GM18519 (cell line): Measurements from ENCODE around the gene GOT1.

Experiments
- ATAC-seq: cut with Tn5 transposase; IDR thresholded peaks from one replicate; pipeline ENCODE4 v1.9.1; 2021; ENCODE audit warnings: mild to moderate bottlenecking, moderate library complexity; ENCODE audit not compliant: unreplicated experiment, low FRiP score

GOT1 gene

DNA sequence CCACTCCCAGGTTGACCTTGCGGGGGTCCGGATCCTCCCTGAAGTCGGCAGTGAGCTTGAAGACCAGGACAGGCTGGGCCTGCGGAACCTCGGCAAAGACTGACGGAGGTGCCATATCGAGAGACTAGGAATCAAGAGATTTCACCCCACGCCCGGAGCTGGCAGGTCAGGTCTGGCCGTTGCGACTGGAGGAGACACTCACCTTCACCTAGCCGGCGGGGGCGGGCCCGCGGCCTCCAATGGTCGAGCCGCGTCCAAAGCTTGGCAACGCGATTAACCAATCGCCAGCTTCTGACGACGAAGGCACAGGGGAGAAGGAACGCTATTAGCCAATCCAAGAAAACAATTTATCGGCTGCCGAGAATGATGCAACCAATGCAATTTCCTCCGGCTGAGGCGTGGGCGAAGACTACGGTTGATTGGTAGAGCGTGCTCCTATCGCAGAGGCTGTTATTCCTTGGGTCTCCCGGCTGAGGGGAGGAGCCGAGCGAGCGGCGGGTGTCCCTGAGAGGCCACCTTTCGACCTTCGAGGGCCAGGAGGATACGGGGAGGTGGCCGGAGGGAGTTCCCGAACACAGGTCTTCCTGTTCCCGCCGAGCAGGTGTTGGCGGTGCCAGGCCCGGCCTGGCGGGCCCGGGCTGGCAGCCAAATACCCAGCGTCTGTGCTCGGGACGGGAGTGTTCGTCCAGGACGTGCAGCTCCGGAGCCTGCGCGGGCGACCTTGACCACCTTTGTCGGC, at the start of gene GOT1:
GOT1 (minus strand) TSS at position 174 of the 739 bp plus-strand sequence; CDS start at position 115, 59 bp downstream.
- peak; percentile 97 for ATAC-seq

- ATAC-seq, result no peak
Observed at GRCh38 chr10:99470327-99470726, 39.9 kb upstream of the GOT1 start.

GRCh38 chr10:99467236-99467999, 37.0 kb upstream of the GOT1 start:
- no peak for ATAC-seq

- no peak for ATAC-seq
Observed at GRCh38 chr10:99466632-99467223, 36.3 kb upstream of the GOT1 start.

GRCh38 chr10:99461230-99461629, 30.8 kb upstream of the GOT1 start:
- no peak for ATAC-seq

GRCh38 chr10:99460070-99460469, 29.6 kb upstream of the GOT1 start:
- ATAC-seq, result no peak

- ATAC-seq, result no peak
Observed at GRCh38 chr10:99459217-99459616, 28.8 kb upstream of the GOT1 start.

DNA sequence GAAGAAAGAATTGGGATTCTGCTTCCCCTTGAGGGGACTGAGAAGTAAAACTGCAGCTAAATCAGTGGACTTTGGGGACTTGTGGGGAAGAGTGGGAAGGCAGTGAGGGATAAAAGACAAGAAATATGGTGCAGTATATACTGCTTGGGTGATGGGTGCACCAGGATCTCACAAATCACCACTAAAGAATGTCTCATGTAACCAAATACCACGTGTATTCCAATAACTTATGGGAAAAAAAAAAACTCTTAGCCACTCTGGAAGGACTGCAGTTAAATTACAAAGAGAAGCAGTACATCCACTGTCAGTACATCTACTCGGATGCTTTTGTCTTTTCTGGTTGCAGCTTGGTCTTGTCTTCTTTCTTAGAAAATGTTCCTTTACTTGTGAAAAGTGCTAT, 27.4 kb upstream of the GOT1 start:
- ATAC-seq, result no peak

GRCh38 chr10:99456931-99457288, 26.5 kb upstream of the GOT1 start:
- ATAC-seq, result no peak

DNA sequence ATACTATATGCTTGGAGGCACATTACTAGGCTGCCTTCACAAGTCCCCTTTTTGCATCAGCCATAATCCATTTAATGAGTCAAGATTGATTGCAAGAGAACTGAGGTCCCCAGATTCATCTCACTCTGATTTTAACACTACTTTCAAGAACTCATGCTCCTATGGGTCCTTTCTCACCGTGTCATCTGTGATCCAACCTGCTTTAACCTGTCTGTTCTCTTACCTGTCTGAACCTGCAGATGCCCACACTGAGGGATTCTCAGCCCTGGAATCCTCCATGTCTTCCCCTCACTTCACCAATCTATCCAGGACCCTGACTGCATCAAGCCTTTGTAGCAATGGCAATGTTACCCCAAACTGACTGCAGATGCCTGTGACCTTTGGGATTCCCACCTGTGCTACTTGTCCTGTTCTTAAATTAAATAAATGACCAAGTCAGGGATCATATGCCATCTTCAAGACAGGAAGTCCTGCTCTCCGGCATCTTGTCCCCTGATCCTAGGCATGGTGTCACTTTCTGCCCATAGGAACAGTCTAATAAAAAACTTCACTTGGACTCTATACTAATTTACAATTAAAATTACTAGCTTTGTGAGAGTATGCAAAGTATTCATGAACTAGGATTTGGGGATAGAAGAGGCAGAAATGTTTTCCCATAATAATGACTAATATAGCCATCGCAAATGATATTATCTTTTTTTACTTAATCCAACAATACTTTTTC, 25.9 kb upstream of the GOT1 start:
- ATAC-seq, result no peak

DNA sequence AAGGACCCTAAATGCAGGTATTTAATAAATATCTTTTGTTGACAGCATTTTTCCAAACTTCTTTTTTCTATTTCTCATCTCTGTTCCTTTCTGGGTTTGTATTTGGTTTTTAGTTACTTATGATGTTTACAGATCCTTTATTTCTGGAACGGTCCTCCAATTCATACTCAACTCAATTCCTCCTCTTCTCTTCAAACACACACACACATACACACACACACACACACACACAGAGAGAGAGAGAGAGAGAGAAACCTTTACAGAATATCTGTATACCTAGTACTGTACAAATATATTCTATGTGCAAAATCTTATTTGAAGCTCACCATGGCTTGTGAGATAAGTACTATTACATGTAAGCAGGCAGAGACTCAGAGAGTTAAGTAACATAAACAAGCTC, 21.6 kb upstream of the GOT1 start:
- ATAC-seq, result no peak

DNA sequence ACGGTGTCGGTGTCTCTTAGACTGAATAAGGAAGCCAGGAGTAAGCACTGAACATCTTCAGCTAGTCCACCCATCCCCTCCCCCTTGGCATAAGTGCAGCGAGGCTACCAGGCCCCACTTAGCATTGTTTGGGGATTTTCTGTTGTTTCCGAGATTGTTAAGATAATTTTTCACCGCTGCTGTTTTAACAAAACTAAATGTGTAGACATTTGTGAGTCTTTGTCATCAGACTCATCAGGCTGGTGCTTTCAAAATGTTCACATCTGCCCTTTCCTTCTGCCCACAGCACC, 21.0 kb upstream of the GOT1 start:
- no peak for ATAC-seq

DNA sequence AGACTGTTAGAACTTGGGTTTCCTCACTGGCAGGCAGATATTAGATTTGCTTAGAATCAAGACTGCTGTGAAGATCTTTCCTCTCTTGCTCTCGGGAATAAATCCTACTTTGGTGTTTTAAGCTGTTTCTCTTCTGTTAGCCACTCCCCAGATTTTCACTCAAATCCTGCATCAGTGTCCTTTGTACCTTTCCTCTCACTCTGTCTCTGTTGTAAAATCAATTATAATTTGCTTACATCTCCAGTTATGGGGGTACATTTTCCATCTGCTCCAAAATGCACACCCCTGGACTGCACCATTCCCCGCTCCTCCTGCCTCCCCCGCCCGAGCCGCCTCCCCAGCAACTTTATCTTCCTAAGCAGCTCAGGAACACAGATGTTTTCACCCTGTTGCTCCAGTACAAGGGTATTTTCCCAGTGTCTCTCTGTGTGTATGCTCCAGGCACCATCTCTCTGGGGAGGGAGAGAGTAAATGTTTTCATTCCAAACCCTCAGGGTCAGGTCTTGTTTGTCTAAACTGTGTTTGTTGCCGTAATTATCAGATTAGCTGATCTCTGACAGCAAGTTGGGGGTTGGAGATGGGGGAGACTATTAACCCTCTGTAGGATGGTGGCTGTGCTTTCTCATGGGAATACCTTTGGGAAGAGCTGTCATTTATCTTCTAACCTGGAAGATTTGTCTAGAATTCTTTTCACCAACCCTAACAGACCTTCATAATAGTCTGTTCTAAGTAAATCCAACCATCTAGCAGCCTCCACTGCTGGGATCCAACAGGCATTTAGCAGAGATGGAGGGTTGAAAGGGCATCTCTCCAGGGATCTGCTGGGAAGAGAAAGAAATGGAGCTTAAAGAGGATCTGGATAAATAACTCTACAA, 20.4 kb upstream of the GOT1 start:
- ATAC-seq, result no peak

GRCh38 chr10:99450156-99450555, 19.7 kb upstream of the GOT1 start:
- no peak for ATAC-seq

DNA sequence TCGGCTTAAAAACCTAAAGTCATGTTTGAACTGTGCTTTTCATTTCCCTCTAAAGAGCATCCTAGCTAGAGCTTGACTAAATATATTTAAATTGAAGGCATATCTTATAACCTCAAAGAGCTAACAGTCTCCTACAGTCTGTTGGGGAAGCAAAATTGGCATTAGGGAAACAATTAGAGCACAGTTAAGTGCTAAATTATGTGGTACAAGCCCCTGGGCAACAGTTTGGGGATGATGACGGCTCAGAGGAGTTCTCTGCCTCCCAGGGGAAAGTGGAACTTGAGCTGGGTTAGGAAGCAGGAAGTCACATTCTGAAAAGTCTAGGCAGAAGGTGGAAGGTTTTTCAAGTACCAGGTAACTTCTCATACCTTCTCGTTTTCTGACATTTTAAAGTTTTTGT, 18.6 kb upstream of the GOT1 start:
- ATAC-seq, result no peak

DNA sequence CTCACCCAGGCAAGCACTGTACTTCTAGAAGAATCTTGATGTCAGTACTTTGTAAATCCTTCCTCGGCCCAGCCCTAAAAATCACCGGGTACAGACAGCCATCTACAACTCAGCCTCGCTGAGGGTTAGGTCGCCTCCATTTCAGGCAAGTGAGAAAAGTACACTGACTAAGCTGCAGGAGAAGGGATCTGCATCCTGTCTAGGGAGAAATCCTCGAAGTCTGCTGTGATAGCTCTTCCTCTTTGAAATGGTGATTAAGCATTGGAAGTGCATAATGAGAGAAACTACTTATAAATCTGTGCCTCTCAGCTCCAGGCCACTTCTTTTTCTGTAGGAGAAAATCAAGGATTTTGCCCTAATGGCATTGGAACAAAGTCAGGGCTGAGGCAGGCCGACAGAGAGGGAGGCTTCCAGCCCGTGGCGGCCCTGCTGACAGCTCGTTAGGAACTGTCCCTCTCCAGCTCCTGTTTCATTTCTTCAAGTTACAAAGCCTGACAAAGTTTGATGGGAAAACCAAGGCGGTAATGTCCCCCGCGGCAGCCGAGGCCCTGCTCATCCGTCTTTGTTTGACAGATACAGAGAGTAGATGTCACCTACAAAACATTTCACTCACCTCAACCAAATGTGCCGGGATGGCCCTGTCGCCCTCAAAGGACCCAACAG, 14.1 kb upstream of the GOT1 start:
- no peak for ATAC-seq

- ATAC-seq, result no peak
Observed at GRCh38 chr10:99443500-99443899, 13.1 kb upstream of the GOT1 start.

DNA sequence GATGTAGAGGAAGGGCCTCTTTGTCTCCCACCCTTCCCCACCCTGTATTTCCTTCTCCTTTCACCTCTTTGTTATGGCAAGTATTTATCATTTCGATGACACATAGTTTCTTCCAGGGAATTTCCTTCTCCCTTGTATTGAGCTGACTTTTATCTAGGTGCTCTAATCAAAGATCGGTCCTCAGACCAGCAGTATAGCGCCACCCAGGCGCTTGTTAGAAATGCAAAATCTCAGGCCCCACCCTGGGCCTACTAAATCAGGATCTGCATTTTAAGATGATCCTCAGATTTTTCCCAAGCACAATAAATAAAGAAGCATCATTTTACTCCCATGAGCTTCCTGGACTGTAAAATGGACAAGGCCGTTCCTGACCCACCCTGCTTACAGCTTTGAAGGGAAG, 12.0 kb upstream of the GOT1 start:
- ATAC-seq, result no peak

DNA sequence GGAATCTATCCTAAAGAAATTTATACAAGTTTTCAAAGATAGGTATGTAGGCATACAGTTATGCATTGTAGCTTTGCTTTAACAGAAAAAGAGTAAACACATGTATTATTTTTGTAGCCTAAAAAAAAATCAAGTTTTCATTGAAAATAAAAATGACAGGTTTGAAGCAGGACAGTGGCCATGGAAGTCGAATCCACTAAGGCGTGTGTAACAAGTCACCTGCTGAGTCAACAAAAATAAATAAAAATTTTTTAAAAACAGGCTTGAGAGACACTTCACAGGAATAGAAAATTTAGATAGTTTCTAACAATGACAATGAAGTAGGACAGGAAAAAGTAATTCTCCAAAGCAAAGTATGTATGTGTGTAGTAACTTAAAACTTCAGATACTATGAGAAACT, 8.5 kb upstream of the GOT1 start:
- ATAC-seq, result no peak
